HG02610 (cell line): ENCODE measurements around the gene IPO8.
"Not testable (repeated sequence)": the region's sequence is repeated elsewhere in the genome, so short reads cannot be mapped to it uniquely, and the experiment has no call there.

Experiments used
- ATAC-seq: cut with Tn5 transposase; IDR thresholded peaks from one replicate; pipeline ENCODE4 v1.9.1; 2021; ENCODE audit warnings: mild to moderate bottlenecking, moderate library complexity; ENCODE audit not compliant: unreplicated experiment

The IPO8 gene

GRCh38 chr12:30610718-30611117 is 85.0 kb downstream of the IPO8 start:
- ATAC-seq, result no peak

GRCh38 chr12:30609819-30610218 is 85.8 kb downstream of the IPO8 start:
- not testable (repeated sequence) for ATAC-seq

- not testable (repeated sequence) for ATAC-seq
These were observed 91.4 kb downstream of the IPO8 start for GRCh38 chr12:30604302-30604701.

GRCh38 chr12:30603129-30603528 is 92.5 kb downstream of the IPO8 start:
- ATAC-seq, result no peak

GRCh38 chr12:30602678-30603077 is 93.0 kb downstream of the IPO8 start:
- ATAC-seq, result no peak

GRCh38 chr12:30599608-30600007 is 96.1 kb downstream of the IPO8 start:
- ATAC-seq, result no peak

GRCh38 chr12:30598889-30599288 is 96.8 kb downstream of the IPO8 start:
- no peak for ATAC-seq

- ATAC-seq, result no peak
These were observed 99.9 kb downstream of the IPO8 start for GRCh38 chr12:30595742-30596141.

GRCh38 chr12:30594509-30594908 is 101.2 kb downstream of the IPO8 start:
- no peak for ATAC-seq

GRCh38 chr12:30588572-30588971 is 107.1 kb downstream of the IPO8 start:
- not testable (repeated sequence) for ATAC-seq

- ATAC-seq, result no peak
These were observed 107.9 kb downstream of the IPO8 start for GRCh38 chr12:30587782-30588181.

- no peak for ATAC-seq
These were observed 109.8 kb downstream of the IPO8 start for GRCh38 chr12:30585877-30586276.

- no peak for ATAC-seq
These were observed 112.7 kb downstream of the IPO8 start for GRCh38 chr12:30582943-30583342.

GRCh38 chr12:30580344-30580743 is 115.3 kb downstream of the IPO8 start:
- no peak for ATAC-seq
